GM12874 (cell line): Measurements from ENCODE around the gene RAB3C.

Experiments
- TF ChIP-seq, protein P1 (sequence below): IDR thresholded peaks from 2 replicates; pipeline ENCODE4 v1.5.1; 2011; ENCODE audit warnings: low read depth, mild to moderate bottlenecking, control low read depth, low read length, moderate library complexity; ENCODE audit not compliant: insufficient read depth

The RAB3C gene

DNA sequence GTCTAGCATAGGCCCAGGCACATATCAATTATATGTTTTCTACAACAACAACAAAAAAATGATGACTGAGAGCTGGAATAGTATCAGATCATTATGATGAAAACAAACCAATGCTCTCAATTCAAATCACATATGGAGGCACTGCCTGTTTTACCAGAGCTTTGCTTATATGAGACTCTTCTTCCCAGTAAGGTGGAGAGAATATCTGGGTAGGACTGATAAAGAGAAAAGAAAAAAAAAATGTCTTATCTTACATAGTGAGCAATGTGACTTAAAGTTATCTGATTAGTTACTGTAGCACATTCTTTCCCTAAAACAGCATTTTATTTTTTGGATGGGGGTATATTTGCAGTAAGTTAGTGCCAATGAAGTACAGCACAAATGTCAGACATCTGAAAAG is 154.8 kb downstream of the RAB3C start:
- TF ChIP-seq, protein P1, sequence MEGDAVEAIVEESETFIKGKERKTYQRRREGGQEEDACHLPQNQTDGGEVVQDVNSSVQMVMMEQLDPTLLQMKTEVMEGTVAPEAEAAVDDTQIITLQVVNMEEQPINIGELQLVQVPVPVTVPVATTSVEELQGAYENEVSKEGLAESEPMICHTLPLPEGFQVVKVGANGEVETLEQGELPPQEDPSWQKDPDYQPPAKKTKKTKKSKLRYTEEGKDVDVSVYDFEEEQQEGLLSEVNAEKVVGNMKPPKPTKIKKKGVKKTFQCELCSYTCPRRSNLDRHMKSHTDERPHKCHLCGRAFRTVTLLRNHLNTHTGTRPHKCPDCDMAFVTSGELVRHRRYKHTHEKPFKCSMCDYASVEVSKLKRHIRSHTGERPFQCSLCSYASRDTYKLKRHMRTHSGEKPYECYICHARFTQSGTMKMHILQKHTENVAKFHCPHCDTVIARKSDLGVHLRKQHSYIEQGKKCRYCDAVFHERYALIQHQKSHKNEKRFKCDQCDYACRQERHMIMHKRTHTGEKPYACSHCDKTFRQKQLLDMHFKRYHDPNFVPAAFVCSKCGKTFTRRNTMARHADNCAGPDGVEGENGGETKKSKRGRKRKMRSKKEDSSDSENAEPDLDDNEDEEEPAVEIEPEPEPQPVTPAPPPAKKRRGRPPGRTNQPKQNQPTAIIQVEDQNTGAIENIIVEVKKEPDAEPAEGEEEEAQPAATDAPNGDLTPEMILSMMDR = no peak

DNA sequence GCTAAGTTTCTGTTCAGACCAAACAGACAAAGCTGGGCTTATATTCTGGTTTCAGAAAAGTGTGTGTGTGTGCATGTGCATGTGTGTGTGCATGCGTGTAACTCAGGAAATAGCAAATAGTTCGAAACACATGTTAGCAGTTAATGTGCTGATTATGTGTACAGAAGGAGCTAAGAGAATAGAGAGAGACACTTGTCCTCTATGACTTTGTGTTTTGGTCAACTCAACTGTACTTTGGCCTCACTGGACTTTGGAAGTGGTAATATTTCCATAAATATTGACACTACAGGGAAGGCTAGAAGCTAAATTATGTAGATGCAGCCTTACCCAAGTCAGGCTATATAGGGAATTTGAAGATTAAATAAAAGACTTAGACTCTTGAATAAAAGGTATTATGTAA is 155.5 kb downstream of the RAB3C start:
- TF ChIP-seq, protein P1 = no peak

DNA sequence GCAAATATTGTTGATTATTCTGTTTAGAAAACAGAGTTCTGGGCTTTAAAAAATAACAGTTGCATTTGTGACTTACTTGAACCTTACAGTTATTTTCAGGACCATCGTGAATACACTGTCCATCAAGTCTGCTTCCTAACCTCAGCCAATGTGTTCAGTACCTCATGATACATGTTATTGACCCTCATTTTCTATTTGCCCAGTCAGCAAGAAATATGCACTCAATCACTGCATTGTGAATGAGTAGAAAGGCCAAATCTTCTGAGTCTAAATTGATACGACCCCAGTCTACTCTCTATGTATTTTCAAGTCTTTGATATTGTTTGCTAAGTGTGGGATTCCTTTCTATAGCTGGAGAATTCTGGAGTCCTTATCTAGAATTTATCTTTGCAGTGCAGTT is 156.2 kb downstream of the RAB3C start:
- TF ChIP-seq, protein P1 = no peak

DNA sequence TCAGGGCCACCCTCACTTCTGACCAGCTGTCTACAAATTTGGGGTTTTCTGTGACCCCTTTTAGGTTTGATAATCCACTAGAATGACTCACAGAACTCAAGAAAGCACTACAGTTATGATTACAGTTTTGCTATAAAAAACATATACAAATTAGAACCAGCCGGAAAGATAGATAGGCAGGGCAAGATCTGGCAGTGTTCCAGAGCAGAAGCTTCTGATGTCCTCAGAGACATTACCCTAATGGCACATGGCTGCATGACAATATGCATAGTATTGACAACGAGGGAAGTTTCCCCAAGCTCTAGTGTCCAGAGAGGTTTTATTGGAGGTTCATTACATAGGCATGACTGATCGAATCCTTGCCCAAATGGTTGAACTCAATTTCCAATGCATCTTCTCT is 158.1 kb downstream of the RAB3C start:
- TF ChIP-seq, protein P1 = no peak

DNA sequence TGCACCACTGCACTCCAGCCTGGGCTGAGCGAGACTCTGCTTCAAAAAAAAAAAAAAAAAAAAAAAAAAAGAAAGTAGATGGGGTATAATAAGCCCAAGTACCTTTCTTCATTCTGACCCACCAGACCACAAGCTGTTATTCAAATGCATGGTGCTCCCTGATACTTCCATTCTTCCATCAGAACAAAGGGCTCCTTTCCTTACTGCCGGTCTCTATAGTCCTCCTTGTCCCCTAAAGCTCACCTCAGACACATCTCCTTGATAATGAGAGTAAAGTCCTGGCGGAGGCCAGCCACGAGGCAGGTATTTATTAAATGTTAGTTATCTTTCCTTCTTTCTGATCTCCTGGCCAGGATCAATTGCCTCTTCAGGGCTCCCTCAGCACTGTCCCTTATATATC is 162.5 kb downstream of the RAB3C start:
- TF ChIP-seq, protein P1 = no peak

DNA sequence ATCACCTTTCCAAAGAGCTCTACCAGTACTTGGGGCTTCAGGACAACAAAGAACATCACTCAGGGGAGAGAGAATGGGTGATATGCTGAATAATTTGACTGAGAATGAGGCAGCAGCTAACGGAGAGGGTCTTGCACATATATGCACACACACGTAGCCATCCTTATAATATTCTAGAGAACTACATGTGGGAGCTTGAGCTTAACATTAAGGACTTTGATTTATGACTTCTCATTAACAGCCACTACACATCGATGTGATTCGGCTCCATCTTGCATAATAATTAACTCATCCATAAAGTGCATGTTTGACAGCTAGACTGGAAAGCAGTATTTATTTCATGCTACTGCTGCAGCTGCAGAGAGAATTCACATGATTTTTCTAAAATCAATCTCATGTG is 163.4 kb downstream of the RAB3C start:
- TF ChIP-seq, protein P1 = no peak

DNA sequence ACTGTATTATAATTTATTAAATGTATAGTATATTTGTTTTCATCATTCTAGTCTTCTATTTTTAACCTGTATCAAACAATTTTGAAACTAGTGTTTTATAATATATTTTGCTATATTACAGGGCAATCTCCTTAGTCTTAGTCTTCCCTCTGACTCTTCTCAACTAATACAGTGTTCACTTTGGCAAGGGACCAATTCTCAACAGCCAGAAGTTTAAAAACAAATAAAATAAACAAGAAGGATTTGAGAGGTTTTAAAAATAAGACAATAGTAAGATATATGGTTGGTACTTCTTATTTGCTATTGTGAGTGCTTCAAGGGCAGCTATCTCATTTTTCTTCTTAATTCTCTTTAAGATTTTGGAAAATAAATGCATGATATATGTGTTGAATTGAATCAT is 167.2 kb downstream of the RAB3C start:
- TF ChIP-seq, protein P1 = no peak
